ENCODE results near the gene TRMT112. TPM values are rescaled to one million over a fixed set of nuclear protein-coding genes. Genes with fewer than 3 reads are reported as not detected.

Gene TRMT112
- total RNA-seq, 4 donors from 2014 or later, result 202 to 281 (median 212) TPM

DNA sequence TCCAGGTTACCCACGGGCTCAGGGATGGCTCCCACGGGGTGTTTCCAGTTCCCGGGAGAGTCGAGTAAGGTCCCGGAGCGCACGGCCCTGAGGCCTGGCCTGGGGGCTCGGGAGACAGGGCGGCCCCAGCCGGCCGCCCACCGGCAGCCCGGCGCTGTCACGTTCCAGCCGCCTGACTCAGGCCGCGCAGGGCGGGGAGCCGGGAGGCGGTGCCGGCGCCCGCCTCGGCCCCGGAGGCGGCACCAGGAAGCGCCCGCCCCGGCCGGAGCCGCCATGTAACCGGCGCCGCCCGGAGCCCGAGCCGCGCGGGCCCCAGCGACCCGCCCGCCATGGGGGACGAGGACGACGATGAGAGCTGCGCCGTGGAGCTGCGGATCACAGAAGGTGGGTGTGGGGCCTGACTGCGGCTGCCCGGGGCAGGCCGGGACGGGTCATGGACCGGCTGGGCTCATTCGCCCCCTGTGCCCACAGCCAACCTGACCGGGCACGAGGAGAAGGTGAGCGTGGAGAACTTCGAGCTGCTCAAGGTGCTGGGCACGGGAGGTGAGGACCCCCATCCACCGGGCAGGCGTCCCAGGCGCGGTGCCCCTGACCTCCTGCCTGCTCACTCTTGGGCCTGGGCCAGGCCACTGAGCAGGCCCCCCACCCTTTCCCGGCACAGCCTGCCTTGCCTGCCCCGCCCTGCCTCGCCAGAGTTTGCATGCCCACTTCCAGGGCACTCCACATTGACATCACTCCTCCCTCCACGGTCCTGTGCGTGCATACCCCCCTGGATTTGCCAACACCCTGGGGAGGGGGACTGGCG is 41.8 kb upstream of the TRMT112 start, which contains the start of gene RPS6KA4:
TSS of gene RPS6KA4 (plus strand) at position 256 of the 805 bp plus-strand sequence. CDS start at position 330, 74 bp downstream.
- Histone ChIP-seq H3K27ac (replicated peaks in 1 of 4) (peak within 1 kb of the TSS; percentile 83 to 89 (median 86)), H3K9me3 (no peaks in the 10 kb centered on the region), H3K36me3 (peaks cover 12 to 41% (median 40%) of the 10 kb centered on the region in 4 donors), H3K4me3 (peak within 1 kb of the TSS; percentile 76 to 96 (median 78)), H3K27me3 (no peaks in the 10 kb centered on the region), H3K4me1 (peaks cover 33 to 50% (median 48%) of the 10 kb centered on the region in 4 donors)
- under 1% methylated on average over 68 of the region's 70 CpGs for WGBS
- intact Hi-C loops (cut with DNase I), result no loop called here
- TF ChIP-seq POLR2AphosphoS5 (IDR thresholded peaks at IDR 0.05), result peak; percentile 58 to 75
- TF ChIP-seq, protein P1, sequence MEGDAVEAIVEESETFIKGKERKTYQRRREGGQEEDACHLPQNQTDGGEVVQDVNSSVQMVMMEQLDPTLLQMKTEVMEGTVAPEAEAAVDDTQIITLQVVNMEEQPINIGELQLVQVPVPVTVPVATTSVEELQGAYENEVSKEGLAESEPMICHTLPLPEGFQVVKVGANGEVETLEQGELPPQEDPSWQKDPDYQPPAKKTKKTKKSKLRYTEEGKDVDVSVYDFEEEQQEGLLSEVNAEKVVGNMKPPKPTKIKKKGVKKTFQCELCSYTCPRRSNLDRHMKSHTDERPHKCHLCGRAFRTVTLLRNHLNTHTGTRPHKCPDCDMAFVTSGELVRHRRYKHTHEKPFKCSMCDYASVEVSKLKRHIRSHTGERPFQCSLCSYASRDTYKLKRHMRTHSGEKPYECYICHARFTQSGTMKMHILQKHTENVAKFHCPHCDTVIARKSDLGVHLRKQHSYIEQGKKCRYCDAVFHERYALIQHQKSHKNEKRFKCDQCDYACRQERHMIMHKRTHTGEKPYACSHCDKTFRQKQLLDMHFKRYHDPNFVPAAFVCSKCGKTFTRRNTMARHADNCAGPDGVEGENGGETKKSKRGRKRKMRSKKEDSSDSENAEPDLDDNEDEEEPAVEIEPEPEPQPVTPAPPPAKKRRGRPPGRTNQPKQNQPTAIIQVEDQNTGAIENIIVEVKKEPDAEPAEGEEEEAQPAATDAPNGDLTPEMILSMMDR (IDR thresholded peaks at IDR 0.05), result no peak
- no peak for DNase-seq (ENCODE audit: extremely low spot score)

DNA sequence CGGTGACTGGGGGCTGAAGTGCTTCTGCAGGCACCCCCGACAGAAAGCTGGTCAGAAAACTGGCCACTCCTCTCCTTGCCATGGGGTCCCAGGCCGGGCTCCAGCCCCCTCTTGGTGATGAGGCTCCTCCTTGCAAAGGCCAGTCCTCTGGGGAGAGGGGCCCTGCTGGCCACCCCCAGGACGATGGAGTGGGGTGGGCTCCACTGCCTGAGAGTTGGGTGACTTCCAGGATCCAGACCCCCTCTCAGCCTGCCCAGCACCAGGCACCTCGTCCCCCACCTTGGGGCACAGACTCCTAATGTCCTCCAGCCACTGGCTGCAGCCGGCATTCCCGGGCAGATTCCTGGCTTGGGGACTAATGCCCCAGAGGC is 41.2 kb upstream of the TRMT112 start:
- Histone ChIP-seq H3K4me3 (peak overlapping the region; percentile 76 to 96 (median 78)), H3K9me3 (no peaks in the 10 kb centered on the region), H3K27ac (replicated peaks in 1 of 4) (peak overlapping the region; percentile 83 to 89 (median 86)), H3K4me1 (peaks cover 33 to 53% (median 49%) of the 10 kb centered on the region in 4 donors), H3K27me3 (no peaks in the 10 kb centered on the region), H3K36me3 (peaks cover 12 to 36% (median 34%) of the 10 kb centered on the region in 4 donors)
- intact Hi-C loops (cut with DNase I), result no loop called here
- WGBS, result 0% methylated on average over 1 of the region's 7 CpGs
- TF ChIP-seq, protein P1 (IDR thresholded peaks at IDR 0.05), result no peak
- no peak for TF ChIP-seq POLR2AphosphoS5 (IDR thresholded peaks at IDR 0.05)
- TF ChIP-seq EP300 (IDR thresholded peaks at IDR 0.05), result no peak
- TF ChIP-seq POLR2A (IDR thresholded peaks at IDR 0.05; ENCODE audit: low read depth), result no peak
- DNase-seq (ENCODE audit: extremely low spot score), result no peak

DNA sequence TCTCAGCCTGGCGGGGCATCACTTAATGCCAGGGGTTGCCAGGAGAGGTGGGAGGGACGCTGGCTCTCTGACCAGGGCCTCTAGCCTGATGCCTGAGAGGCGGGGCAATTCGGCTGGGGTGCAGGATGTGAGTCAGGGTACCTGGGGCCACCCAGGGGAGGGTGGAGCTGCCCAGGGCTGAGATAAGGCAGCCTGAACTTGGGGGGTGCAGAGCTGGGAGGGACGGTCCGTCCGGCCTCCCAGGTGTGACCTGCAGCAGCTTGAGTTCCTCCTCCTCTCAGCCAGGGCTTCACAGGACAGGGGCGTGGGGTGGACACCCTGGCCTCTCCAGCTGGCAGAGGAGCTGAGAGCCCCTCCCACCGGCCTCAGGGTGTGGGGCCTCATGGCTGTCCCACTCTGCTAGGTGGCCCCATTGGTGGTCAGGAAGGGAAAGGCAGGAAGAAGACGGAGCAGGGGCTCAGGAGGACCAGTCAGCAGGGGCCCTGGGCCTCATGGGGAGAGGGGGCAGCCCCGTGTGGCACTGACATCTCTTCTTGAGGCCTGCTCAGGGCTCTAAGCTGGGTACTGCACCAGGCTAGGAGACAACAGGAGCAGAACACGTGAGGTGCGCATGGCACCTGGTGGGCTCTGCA is 40.7 kb upstream of the TRMT112 start:
- Histone ChIP-seq H3K9me3 (no peaks in the 10 kb centered on the region), H3K27me3 (no peaks in the 10 kb centered on the region), H3K4me3 (peak overlapping the region; percentile 76 to 96 (median 78)), H3K36me3 (peaks cover 9 to 30% (median 29%) of the 10 kb centered on the region in 4 donors), H3K27ac (replicated peaks in 1 of 4) (peak overlapping the region; percentile 83 to 89 (median 86)), H3K4me1 (peaks cover 33 to 53% (median 49%) of the 10 kb centered on the region in 4 donors)
- WGBS, result 71% methylated on average over 7 of the region's 13 CpGs
- no peak for DNase-seq (ENCODE audit: extremely low spot score)
- TF ChIP-seq POLR2AphosphoS5 (IDR thresholded peaks at IDR 0.05), result no peak
- no peak for TF ChIP-seq POLR2A (IDR thresholded peaks at IDR 0.05; ENCODE audit: low read depth)
- TF ChIP-seq, protein P1 (IDR thresholded peaks at IDR 0.05), result no peak
- no peak for TF ChIP-seq EP300 (IDR thresholded peaks at IDR 0.05)
- intact Hi-C loops (cut with DNase I), result no loop called here

DNA sequence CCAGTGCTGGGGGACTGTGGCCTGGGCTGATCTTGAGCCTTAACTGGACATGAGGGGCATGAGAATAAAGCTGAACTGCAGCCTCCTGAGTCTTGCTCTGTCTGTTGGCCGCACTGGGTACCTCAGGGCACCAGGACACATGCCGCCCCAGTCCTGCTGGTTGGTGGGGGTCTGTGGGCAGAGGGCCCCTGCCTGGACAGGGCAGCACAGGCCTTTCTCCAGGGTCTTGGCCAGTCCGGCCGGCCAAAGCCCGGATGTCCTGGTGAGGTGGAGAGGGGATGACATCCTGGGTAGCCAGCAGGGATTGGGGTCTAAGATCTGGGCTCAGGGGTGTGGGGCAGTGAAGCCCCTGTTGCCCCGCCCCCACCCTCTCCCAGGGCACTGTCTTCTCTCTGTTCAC is 40.1 kb upstream of the TRMT112 start:
- 100% methylated on average over 1 of the region's 6 CpGs for WGBS
- Histone ChIP-seq H3K36me3 (peaks cover 3 to 25% (median 23%) of the 10 kb centered on the region in 4 donors), H3K27me3 (no peaks in the 10 kb centered on the region), H3K27ac (replicated peaks in 1 of 4) (peak overlapping the region in 3 of 4 donors; percentile 83 to 89 (median 84)), H3K9me3 (no peaks in the 10 kb centered on the region), H3K4me3 (no peak overlapping the region), H3K4me1 (peaks cover 33 to 53% (median 49%) of the 10 kb centered on the region in 4 donors)
- intact Hi-C loops (cut with DNase I), result no loop called here
- DNase-seq (ENCODE audit: extremely low spot score), result no peak
- TF ChIP-seq EP300 (IDR thresholded peaks at IDR 0.05) (no peak), POLR2A (IDR thresholded peaks at IDR 0.05; ENCODE audit: low read depth) (no peak), POLR2AphosphoS5 (IDR thresholded peaks at IDR 0.05) (no peak)
- TF ChIP-seq, protein P1 (IDR thresholded peaks at IDR 0.05), result no peak

All from esophagus muscularis mucosa (tissue), 4 donors.